HEK293 (cell line): ENCODE measurements around the gene ASTN2.

Experiments used
- CTCF ChIA-PET: fragments of 350-600 bp; formaldehyde crosslinking; extraction: SDS; loops from one replicate; lab custom pipeline; 2021; ENCODE audit warnings: antibody characterized with exemption; lab: Yijun Ruan, JAX
- POLR2A ChIA-PET: fragments of 300-600 bp; formaldehyde crosslinking; extraction: SDS; loops from one replicate; lab custom pipeline; 2020; ENCODE audit warnings: antibody characterized with exemption, inconsistent platforms; lab: Yijun Ruan, JAX
- H3K27ac ChIP-seq: fragments of 200-500 bp; sonication (Bioruptor generic); 2 replicates; pipeline ENCODE4 v1.5.1; 2014; ENCODE audit warnings: low read depth, low read length, control low read depth, inconsistent platforms; ENCODE audit errors: extremely low read depth
- H3K36me3 ChIP-seq, 2 experiments: fragments of 200-500 bp in 1 of 2; sonication (Bioruptor generic) in 1 of 2; 1 replicate in 1 of 2; 2 replicates in 1 of 2; pipeline ENCODE4 v1.5.1; 2014 to 2017; ENCODE audit warnings: inconsistent platforms in 2 of 2, low read length in 2 of 2; ENCODE audit not compliant: control insufficient read depth in 2 of 2, insufficient read depth in 1 of 2
- H3K4me1 ChIP-seq: fragments of 200-500 bp; sonication (Bioruptor generic); 2 replicates; pipeline ENCODE4 v1.5.1; 2014; ENCODE audit warnings: mild to moderate bottlenecking, low read length, inconsistent platforms; ENCODE audit not compliant: control insufficient read depth, insufficient read depth
- H3K4me3 ChIP-seq: 2 replicates; pipeline ENCODE4 v1.5.1; 2011; ENCODE audit warnings: low read depth, mild to moderate bottlenecking, control low read depth, low read length, moderate library complexity
- H3K9me3 ChIP-seq: fragments of 200-500 bp; sonication (Bioruptor generic); 2 replicates; pipeline ENCODE4 v1.5.1; 2014; ENCODE audit warnings: low read depth, low read length, inconsistent platforms; ENCODE audit not compliant: control insufficient read depth, insufficient read depth
- AEBP2 ChIP-seq: fragments of 450-650 bp; formaldehyde crosslinking; IDR thresholded peaks from 2 replicates; pipeline ENCODE4 v1.5.1; 2016; ENCODE audit warnings: missing biosample characterization, missing genetic modification characterization, borderline replicate concordance
- GLI4 ChIP-seq: fragments of 450-650 bp; formaldehyde crosslinking; IDR thresholded peaks from 2 replicates; pipeline ENCODE4 v1.5.1; 2016; ENCODE audit warnings: missing biosample characterization, missing genetic modification characterization
- GLIS1 ChIP-seq: fragments of 450-650 bp; formaldehyde crosslinking; IDR thresholded peaks from 2 replicates; pipeline ENCODE4 v1.5.1; 2016; ENCODE audit warnings: missing biosample characterization, missing genetic modification characterization
- GLIS2 ChIP-seq: fragments of 450-650 bp; formaldehyde crosslinking; IDR thresholded peaks from 2 replicates; pipeline ENCODE4 v1.5.1; 2016; ENCODE audit warnings: missing biosample characterization, missing genetic modification characterization
- PATZ1 ChIP-seq: fragments of 450-650 bp; formaldehyde crosslinking; IDR thresholded peaks from 2 replicates; pipeline ENCODE4 v1.5.1; 2016; ENCODE audit warnings: missing biosample characterization, missing genetic modification characterization
- SCRT2 ChIP-seq: fragments of 450-650 bp; formaldehyde crosslinking; IDR thresholded peaks from 2 replicates; pipeline ENCODE4 v1.5.1; 2016; ENCODE audit warnings: missing biosample characterization, missing genetic modification characterization
- TRIM28 ChIP-seq: IDR thresholded peaks from 2 replicates; pipeline ENCODE4 v1.6.1; 2011; ENCODE audit warnings: low read length, control low read depth, borderline replicate concordance
- WT1 ChIP-seq: fragments of 450-650 bp; formaldehyde crosslinking; IDR thresholded peaks from 2 replicates; pipeline ENCODE4 v1.5.1; 2016; ENCODE audit warnings: missing biosample characterization, missing genetic modification characterization
- YY2 ChIP-seq: fragments of 450-650 bp; formaldehyde crosslinking; IDR thresholded peaks from 2 replicates; pipeline ENCODE4 v1.5.1; 2016; ENCODE audit warnings: missing biosample characterization, missing genetic modification characterization
- ZBTB20 ChIP-seq: fragments of 450-650 bp; formaldehyde crosslinking; IDR thresholded peaks from 2 replicates; pipeline ENCODE4 v1.5.1; 2016; ENCODE audit warnings: missing biosample characterization, missing genetic modification characterization
- ZNF132 ChIP-seq: fragments of 450-650 bp; formaldehyde crosslinking; IDR thresholded peaks from 2 replicates; pipeline ENCODE4 v1.5.1; 2017; ENCODE audit warnings: missing biosample characterization, missing genetic modification characterization, borderline replicate concordance
- ZNF155 ChIP-seq: fragments of 450-650 bp; formaldehyde crosslinking; IDR thresholded peaks from 2 replicates; pipeline ENCODE4 v1.5.1; 2016; ENCODE audit warnings: missing biosample characterization, missing genetic modification characterization
- ZNF157 ChIP-seq: fragments of 450-650 bp; formaldehyde crosslinking; IDR thresholded peaks from 2 replicates; pipeline ENCODE4 v1.5.1; 2016; ENCODE audit warnings: missing biosample characterization, missing genetic modification characterization
- ZNF16 ChIP-seq: fragments of 450-650 bp; formaldehyde crosslinking; IDR thresholded peaks from 2 replicates; pipeline ENCODE4 v1.5.1; 2016; ENCODE audit warnings: low read depth, missing biosample characterization, missing genetic modification characterization
- ZNF174 ChIP-seq: fragments of 450-650 bp; formaldehyde crosslinking; IDR thresholded peaks from 2 replicates; pipeline ENCODE4 v1.5.0; 2017; ENCODE audit warnings: missing biosample characterization, mild to moderate bottlenecking, missing genetic modification characterization
- ZNF221 ChIP-seq: fragments of 450-650 bp; formaldehyde crosslinking; IDR thresholded peaks from 2 replicates; pipeline ENCODE4 v1.5.1; 2017; ENCODE audit warnings: missing biosample characterization, missing genetic modification characterization, borderline replicate concordance
- ZNF239 ChIP-seq: fragments of 450-650 bp; formaldehyde crosslinking; IDR thresholded peaks from 2 replicates; pipeline ENCODE4 v1.5.1; 2016; ENCODE audit warnings: missing biosample characterization, missing genetic modification characterization
- ZNF362 ChIP-seq: fragments of 450-650 bp; formaldehyde crosslinking; IDR thresholded peaks from 2 replicates; pipeline ENCODE4 v1.5.1; 2016; ENCODE audit warnings: missing biosample characterization, missing genetic modification characterization
- ZNF433 ChIP-seq: fragments of 450-650 bp; formaldehyde crosslinking; IDR thresholded peaks from 2 replicates; pipeline ENCODE4 v1.5.1; 2016; ENCODE audit warnings: missing biosample characterization, missing genetic modification characterization, low read depth
- ZNF473 ChIP-seq: fragments of 450-650 bp; formaldehyde crosslinking; IDR thresholded peaks from 2 replicates; pipeline ENCODE4 v1.5.1; 2017; ENCODE audit warnings: missing biosample characterization, missing genetic modification characterization
- ZNF513 ChIP-seq: fragments of 450-650 bp; IDR thresholded peaks from 2 replicates; pipeline ENCODE4 v1.5.1; 2018; ENCODE audit warnings: missing biosample characterization, missing genetic modification characterization
- ZNF544 ChIP-seq: fragments of 450-650 bp; formaldehyde crosslinking; IDR thresholded peaks from 2 replicates; pipeline ENCODE4 v1.5.0; 2017; ENCODE audit warnings: missing biosample characterization, missing genetic modification characterization
- ZNF624 ChIP-seq: fragments of 450-650 bp; formaldehyde crosslinking; IDR thresholded peaks from 2 replicates; pipeline ENCODE4 v1.5.1; 2017; ENCODE audit warnings: missing biosample characterization, missing genetic modification characterization
- ZNF629 ChIP-seq: fragments of 450-650 bp; formaldehyde crosslinking; IDR thresholded peaks from 2 replicates; pipeline ENCODE4 v1.5.1; 2017; ENCODE audit warnings: missing biosample characterization, missing genetic modification characterization
- ZNF658 ChIP-seq: fragments of 450-650 bp; formaldehyde crosslinking; IDR thresholded peaks from 2 replicates; pipeline ENCODE4; 2016; ENCODE audit warnings: missing biosample characterization, missing genetic modification characterization
- ZNF747 ChIP-seq: fragments of 450-650 bp; formaldehyde crosslinking; IDR thresholded peaks from 2 replicates; pipeline ENCODE4 v1.5.1; 2016; ENCODE audit warnings: missing biosample characterization, missing genetic modification characterization
- ZNF76 ChIP-seq: fragments of 450-650 bp; formaldehyde crosslinking; IDR thresholded peaks from 2 replicates; pipeline ENCODE4; 2016; ENCODE audit warnings: low read depth, missing biosample characterization, missing genetic modification characterization, borderline replicate concordance
- ZSCAN16 ChIP-seq: fragments of 450-650 bp; formaldehyde crosslinking; IDR thresholded peaks from 2 replicates; pipeline ENCODE4 v1.5.1; 2016; ENCODE audit warnings: missing biosample characterization, missing genetic modification characterization
- TF ChIP-seq, protein P1 (sequence below): fragments of 450-650 bp; formaldehyde crosslinking; optimal IDR thresholded peaks from 2 replicates; pipeline ENCODE3; 2016; ENCODE audit warnings: missing biosample characterization, mild to moderate bottlenecking, missing genetic modification characterization
- TF ChIP-seq, protein P2 (sequence below): fragments of 450-650 bp; formaldehyde crosslinking; IDR thresholded peaks from 2 replicates; pipeline ENCODE4 v1.5.1; 2017; ENCODE audit warnings: missing biosample characterization, missing genetic modification characterization

ASTN2 gene

DNA sequence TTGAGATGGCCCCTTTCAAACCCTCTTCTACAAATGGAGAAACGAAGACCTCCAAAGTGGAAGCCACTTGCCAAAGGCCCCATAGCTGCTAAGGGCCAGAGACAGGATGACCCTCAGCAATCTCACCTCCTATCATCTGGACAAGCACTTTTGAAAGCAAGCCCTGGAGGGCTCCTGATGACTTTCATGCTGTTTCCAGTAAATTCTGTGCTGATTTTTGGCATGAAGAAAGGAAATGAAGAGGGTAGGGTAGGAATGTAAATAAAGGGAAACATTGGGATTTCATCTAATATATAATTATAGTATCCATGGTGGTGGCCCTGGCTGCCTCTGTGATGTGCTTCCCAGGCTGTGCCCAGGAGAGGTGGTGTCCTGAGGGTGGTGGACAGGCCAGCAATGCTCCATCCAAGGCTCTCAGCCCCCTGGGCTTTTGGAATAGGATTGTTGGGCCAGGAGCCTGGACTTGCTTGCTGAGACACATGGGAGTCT, 935.8 kb downstream of the ASTN2 start:
- POLR2A ChIA-PET: no interaction called here
- TF ChIP-seq ZNF747 (no peak), SCRT2 (no peak), ZNF433 (no peak), ZSCAN16 (no peak), ZNF624 (tag by site-specific recombination) (no peak), ZNF362 (tag by site-specific recombination) (no peak), GLI4 (tag by site-specific recombination) (no peak), ZNF157 (no peak), ZNF513 (tag by site-specific recombination) (no peak), ZNF155 (tag by site-specific recombination) (no peak), TRIM28 (no peak), PATZ1 (tag by site-specific recombination) (no peak), ZNF221 (tag by site-specific recombination) (no peak), ZNF76 (tag by site-specific recombination) (no peak), ZNF544 (no peak), ZBTB20 (tag by site-specific recombination) (no peak), ZNF658 (tag by site-specific recombination) (no peak), ZNF239 (tag by site-specific recombination) (no peak), ZNF174 (tag by site-specific recombination) (no peak)
- TF ChIP-seq, protein P1, sequence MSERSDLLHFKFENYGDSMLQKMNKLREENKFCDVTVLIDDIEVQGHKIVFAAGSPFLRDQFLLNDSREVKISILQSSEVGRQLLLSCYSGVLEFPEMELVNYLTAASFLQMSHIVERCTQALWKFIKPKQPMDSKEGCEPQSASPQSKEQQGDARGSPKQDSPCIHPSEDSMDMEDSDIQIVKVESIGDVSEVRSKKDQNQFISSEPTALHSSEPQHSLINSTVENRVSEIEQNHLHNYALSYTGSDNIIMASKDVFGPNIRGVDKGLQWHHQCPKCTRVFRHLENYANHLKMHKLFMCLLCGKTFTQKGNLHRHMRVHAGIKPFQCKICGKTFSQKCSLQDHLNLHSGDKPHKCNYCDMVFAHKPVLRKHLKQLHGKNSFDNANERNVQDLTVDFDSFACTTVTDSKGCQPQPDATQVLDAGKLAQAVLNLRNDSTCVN (tag by site-specific recombination): no peak
- TF ChIP-seq, all 188 proteins: peak for 0
- CTCF ChIA-PET: interaction anchor here (0.6 kb wide), 2 partner anchors 12 to 82 kb away, joined by 3 read pairs; no protein-coding TSS in a partner anchor

GRCh38 chr9:116477584-116478141, 937.2 kb downstream of the ASTN2 start:
- H3K9me3 ChIP-seq: no peaks in the 10 kb centered on the region
- no peaks in the 10 kb centered on the region for H3K4me1 ChIP-seq
- CTCF ChIA-PET: no interaction called here
- no peak overlapping the region for H3K27ac ChIP-seq
- POLR2A ChIA-PET: no interaction called here
- H3K36me3 ChIP-seq: no peaks in the 10 kb centered on the region
- H3K4me3 ChIP-seq: no peak overlapping the region
- TF ChIP-seq ZNF132 (tag by site-specific recombination) (no peak), ZNF629 (tag by site-specific recombination) (no peak), GLIS2 (tag by site-specific recombination) (no peak), ZNF76 (tag by site-specific recombination) (no peak), ZNF16 (tag by site-specific recombination) (no peak), YY2 (tag by site-specific recombination) (no peak), ZNF473 (tag by site-specific recombination) (no peak), GLIS1 (tag by site-specific recombination) (no peak), WT1 (tag by site-specific recombination) (no peak), AEBP2 (tag by site-specific recombination) (no peak)
- TF ChIP-seq, protein P2, sequence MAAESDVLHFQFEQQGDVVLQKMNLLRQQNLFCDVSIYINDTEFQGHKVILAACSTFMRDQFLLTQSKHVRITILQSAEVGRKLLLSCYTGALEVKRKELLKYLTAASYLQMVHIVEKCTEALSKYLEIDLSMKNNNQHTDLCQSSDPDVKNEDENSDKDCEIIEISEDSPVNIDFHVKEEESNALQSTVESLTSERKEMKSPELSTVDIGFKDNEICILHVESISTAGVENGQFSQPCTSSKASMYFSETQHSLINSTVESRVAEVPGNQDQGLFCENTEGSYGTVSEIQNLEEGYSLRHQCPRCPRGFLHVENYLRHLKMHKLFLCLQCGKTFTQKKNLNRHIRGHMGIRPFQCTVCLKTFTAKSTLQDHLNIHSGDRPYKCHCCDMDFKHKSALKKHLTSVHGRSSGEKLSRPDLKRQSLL (tag by site-specific recombination): no peak

More for the DNA sequence above, 935.8 kb downstream of the ASTN2 start:
- Histone ChIP-seq H3K4me3 (no peak overlapping the region), H3K4me1 (no peaks in the 10 kb centered on the region), H3K27ac (no peak overlapping the region), H3K36me3 (no peaks in the 10 kb centered on the region), H3K9me3 (no peaks in the 10 kb centered on the region)
